Adipocyte (in vitro differentiated cells): ENCODE measurements around the gene MEIS3.
"Not testable (repeated sequence)": the region's sequence is repeated elsewhere in the genome, so short reads cannot be mapped to it uniquely, and the experiment has no call there.

Experiments used
- DNase-seq: peaks from one replicate; pipeline ENCODE4 v3.0.0-alpha.2; 2015; ENCODE audit warnings: low read depth
- H3K27me3 ChIP-seq: replicated peaks from 2 replicates; pipeline ENCODE4 v1.7.0; 2013; ENCODE audit warnings: mild to moderate bottlenecking, low read length, moderate library complexity; ENCODE audit not compliant: control insufficient read depth, insufficient read depth
- H3K36me3 ChIP-seq: 2 replicates; pipeline ENCODE4 v1.7.0; 2013; ENCODE audit warnings: low read length, mild to moderate bottlenecking, moderate library complexity; ENCODE audit not compliant: control insufficient read depth, insufficient read depth, severe bottlenecking
- H3K4me1 ChIP-seq: 2 replicates; pipeline ENCODE4 v1.7.0; 2013; ENCODE audit warnings: mild to moderate bottlenecking, low read length, moderate library complexity; ENCODE audit not compliant: control insufficient read depth, insufficient read depth
- H3K4me3 ChIP-seq: 2 replicates; pipeline ENCODE4 v1.7.0; 2013; ENCODE audit warnings: mild to moderate bottlenecking, low read length, moderate library complexity
- H3K9ac ChIP-seq: 2 replicates; pipeline ENCODE4 v1.7.0; 2013; ENCODE audit warnings: mild to moderate bottlenecking, low read length, moderate library complexity
- H3K9me3 ChIP-seq: 2 replicates; pipeline ENCODE4 v1.7.0; 2013; ENCODE audit warnings: mild to moderate bottlenecking, low read length, moderate library complexity; ENCODE audit not compliant: control insufficient read depth

MEIS3 gene

DNA sequence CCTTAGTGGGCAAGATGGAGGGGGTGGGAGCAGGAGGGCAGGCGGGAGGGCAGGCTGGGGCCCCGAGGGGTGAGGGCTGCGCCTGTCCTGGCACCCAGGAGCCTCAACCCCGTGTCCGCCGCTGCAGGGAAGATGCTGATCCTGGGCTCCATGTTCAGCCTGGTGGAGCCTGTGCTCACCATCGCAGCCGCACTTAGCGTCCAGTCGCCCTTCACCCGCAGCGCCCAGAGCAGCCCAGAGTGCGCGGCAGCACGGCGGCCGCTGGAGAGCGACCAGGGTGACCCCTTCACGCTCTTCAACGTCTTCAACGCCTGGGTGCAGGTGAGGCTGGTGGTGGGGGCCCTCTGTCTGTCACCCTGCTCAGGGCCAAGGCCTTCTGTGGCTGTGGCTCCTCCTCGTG lies 46.7 kb downstream of the MEIS3 start:
- Histone ChIP-seq H3K36me3 (peaks cover 67% of the 10 kb centered on the region), H3K4me1 (peaks cover 13% of the 10 kb centered on the region), H3K9me3 (no peaks in the 10 kb centered on the region), H3K9ac (no peak overlapping the region), H3K4me3 (no peak overlapping the region), H3K27me3 (no peaks in the 10 kb centered on the region)
- DNase-seq = no peak

DNA sequence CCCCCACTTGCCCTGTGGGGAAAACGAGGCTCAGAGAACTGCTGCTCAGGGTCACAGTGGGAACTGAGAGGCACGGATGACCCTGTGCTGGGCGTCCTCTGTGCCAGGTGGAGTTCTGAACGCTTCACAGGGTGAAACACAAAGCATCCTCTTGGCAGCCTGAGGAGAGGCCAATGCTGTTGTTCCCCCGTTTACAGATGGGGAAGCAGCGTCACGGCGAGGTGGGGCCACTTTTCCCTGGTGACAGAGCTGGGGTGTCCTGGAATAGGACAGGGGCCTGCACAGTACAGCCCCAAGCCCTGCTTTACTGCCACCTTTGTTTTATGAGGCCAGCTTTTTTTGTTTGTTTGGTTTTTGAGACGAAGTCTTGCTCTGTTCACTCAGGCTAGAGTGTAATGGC lies 48.1 kb downstream of the MEIS3 start:
- Histone ChIP-seq H3K36me3 (peaks cover 64% of the 10 kb centered on the region), H3K27me3 (no peaks in the 10 kb centered on the region), H3K9ac (peak overlapping the region; percentile 56), H3K4me3 (no peak overlapping the region), H3K4me1 (peaks cover 13% of the 10 kb centered on the region), H3K9me3 (no peaks in the 10 kb centered on the region)
- no peak for DNase-seq

- Histone ChIP-seq H3K9ac (peak overlapping the region; percentile 56), H3K27me3 (no peaks in the 10 kb centered on the region), H3K9me3 (no peaks in the 10 kb centered on the region), H3K4me1 (peaks cover 13% of the 10 kb centered on the region), H3K4me3 (peak overlapping the region; percentile 20), H3K36me3 (peaks cover 53% of the 10 kb centered on the region)
- peak; percentile 85 for DNase-seq
Measured at GRCh38 chr19:47370045-47370611, 49.2 kb downstream of the MEIS3 start.

GRCh38 chr19:47365455-47365854 lies 53.9 kb downstream of the MEIS3 start:
- not testable (repeated sequence) for H3K9me3 ChIP-seq, H3K27me3 ChIP-seq, H3K4me3 ChIP-seq, H3K9ac ChIP-seq, DNase-seq
- Histone ChIP-seq H3K4me1 (peaks cover 14% of the 10 kb centered on the region), H3K36me3 (peaks cover 56% of the 10 kb centered on the region)

DNA sequence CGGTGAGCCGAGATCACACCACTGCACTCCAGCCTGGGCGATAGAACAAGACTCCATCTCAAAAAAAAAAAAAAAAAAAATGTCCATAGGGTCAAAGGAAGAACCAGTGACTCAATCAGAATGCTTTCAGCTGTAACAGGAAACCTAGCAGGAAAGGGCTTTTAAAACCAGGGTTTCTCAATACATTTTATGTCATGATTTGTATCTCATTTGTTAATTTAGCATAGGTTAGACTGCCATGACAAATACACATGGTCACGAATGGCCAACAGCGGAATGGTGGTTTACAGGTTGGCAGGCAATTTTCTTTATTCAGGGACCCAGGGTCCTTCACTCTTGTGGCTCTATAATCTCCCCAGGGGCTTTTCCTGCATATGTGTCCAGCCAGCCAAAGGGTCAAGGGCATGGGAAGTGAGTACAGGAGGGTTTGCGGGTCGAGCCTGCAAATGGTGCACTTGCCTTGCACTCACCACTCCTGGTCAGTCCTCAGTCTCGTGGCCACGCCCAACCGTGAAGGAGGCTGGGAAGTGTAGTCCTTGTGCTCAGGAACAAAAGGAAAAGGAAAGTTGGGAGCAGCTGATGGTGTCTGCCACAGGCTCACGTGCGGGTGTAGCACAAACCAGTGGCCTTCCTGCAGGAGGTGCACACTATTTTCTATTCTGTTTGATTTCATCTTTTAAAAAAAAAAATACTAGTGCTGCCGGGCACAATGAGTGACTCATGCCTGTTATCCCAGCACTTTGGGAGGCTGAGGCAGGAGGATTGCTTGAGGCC lies 55.4 kb downstream of the MEIS3 start:
- no peak overlapping the region for H3K9ac ChIP-seq
- H3K4me1 ChIP-seq = peaks cover 6% of the 10 kb centered on the region
- no peaks in the 10 kb centered on the region for H3K27me3 ChIP-seq
- peak; percentile 54 for DNase-seq
- H3K9me3 ChIP-seq = no peaks in the 10 kb centered on the region
- no peak overlapping the region for H3K4me3 ChIP-seq
- H3K36me3 ChIP-seq = peaks cover 64% of the 10 kb centered on the region

DNA sequence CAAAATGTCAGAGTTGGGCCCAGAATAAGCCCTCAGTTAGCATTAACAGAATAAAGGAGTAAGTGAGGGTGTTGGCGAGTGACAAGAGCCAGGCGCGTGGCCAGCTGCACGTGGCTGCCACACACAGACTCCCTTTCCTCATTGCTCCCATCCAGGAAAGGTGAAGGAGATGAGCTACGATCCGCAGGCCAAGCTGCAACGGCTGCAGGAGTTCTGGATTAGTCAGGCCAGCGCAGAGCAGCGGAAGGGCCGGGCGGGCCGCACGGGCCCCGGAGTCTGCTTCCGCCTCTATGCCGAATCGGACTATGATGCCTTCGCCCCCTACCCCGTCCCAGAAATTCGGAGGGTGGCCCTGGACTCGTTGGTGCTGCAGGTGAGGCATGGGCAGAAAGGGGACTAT lies 57.0 kb downstream of the MEIS3 start:
- no peak overlapping the region for H3K9ac ChIP-seq
- peaks cover 75% of the 10 kb centered on the region for H3K36me3 ChIP-seq
- no peaks in the 10 kb centered on the region for H3K27me3 ChIP-seq
- no peaks in the 10 kb centered on the region for H3K9me3 ChIP-seq
- peaks cover 6% of the 10 kb centered on the region for H3K4me1 ChIP-seq
- H3K4me3 ChIP-seq = no peak overlapping the region
- DNase-seq = no peak

DNA sequence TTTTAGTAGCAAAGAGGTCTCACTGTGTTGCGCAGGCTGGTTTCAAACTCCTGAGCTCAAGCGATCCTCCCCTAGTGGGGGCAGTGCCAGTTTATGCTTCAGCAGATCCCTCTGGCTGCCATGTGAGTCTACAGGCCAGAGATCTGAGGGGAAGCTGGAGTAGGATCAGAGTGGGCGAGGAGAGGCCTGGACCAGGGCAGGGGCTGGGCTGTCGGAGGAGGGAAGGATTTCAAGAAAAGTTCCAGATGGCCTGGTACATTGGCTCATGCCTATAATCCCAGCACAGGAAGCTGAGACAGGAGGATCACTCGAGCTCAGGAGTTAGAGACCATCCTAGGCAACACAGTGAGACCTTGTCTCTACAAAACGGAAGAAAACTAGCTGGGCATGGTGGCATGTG lies 60.4 kb downstream of the MEIS3 start:
- no peak overlapping the region for H3K9ac ChIP-seq
- H3K4me1 ChIP-seq = peaks cover 3% of the 10 kb centered on the region
- H3K9me3 ChIP-seq = no peaks in the 10 kb centered on the region
- no peaks in the 10 kb centered on the region for H3K27me3 ChIP-seq
- no peak for DNase-seq
- peaks cover 85% of the 10 kb centered on the region for H3K36me3 ChIP-seq
- no peak overlapping the region for H3K4me3 ChIP-seq

DNA sequence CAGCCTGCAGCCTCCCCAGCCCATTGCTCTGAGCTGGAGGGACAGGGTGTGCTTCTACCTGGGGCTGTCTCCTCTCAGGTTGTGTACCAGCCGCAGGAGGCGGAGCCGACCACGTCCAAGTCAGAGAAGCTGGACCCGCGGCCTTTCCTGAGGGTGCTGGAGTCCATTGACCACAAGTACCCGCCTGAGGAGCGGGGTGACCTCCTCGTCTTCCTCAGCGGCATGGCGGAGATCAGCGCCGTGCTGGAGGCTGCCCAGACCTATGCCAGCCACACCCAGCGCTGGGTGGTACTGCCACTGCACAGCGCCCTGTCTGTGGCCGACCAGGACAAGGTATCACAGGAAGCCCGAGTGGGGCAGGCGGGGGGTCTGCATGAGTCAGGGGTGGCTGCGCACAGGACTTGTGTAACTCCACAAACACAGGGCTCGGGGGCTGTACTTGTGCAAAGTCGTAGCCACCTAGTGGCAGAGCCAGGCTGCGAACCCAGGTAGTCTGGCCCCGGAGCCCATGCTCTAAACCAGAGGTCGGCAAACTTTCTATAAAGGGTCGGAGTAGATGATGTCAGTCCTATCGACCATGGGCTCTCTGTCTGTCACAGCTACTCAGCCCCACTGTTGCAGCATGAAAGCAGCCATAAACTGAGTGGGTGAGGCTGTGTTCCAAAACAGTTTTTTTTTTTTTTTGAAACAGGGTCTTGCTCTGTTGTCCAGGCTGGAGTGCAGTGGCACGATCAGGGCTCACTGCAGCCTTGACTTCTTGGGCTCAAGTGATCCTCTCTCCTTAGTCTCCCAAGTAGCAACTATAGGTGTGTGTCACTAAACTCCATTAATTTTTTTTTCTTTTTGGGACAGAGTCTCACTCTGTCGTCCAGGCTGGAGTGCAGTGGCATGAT lies 61.3 kb downstream of the MEIS3 start:
- Histone ChIP-seq H3K9ac (no peak overlapping the region), H3K4me3 (no peak overlapping the region), H3K36me3 (peaks cover 85% of the 10 kb centered on the region), H3K27me3 (no peaks in the 10 kb centered on the region), H3K9me3 (no peaks in the 10 kb centered on the region), H3K4me1 (no peaks in the 10 kb centered on the region)
- DNase-seq = no peak

DNA sequence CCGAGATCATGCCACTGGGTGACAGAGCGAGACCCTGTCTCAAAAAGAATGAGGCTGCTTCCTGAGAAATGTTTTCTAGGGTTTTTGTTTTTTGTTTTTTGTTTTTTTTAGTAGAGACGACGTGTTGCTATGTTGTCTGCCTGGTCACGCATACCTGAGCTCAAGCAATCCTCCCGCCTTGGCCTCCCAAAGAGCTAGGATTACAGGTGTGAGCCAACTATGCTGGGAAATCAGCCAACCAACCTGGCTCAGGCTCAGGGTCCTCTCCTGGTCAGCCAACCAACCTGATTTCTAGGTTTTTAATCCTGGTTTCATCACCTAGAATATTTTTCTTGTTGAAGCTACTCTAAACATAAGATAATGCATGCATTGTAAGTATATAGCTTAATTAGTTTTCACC lies 62.4 kb downstream of the MEIS3 start:
- Histone ChIP-seq H3K9me3 (no peaks in the 10 kb centered on the region), H3K4me1 (no peaks in the 10 kb centered on the region), H3K27me3 (no peaks in the 10 kb centered on the region), H3K36me3 (peaks cover 81% of the 10 kb centered on the region), H3K4me3 (no peak overlapping the region), H3K9ac (no peak overlapping the region)
- no peak for DNase-seq

- no peaks in the 10 kb centered on the region for H3K9me3 ChIP-seq
- H3K27me3 ChIP-seq = no peaks in the 10 kb centered on the region
- no peak overlapping the region for H3K9ac ChIP-seq
- H3K4me3 ChIP-seq = no peak overlapping the region
- no peak for DNase-seq
- peaks cover 53% of the 10 kb centered on the region for H3K36me3 ChIP-seq
- peaks cover 9% of the 10 kb centered on the region for H3K4me1 ChIP-seq
Measured at GRCh38 chr19:47353307-47353712, 66.0 kb downstream of the MEIS3 start.
